ENCODE results near the gene CCDC3.

The CCDC3 gene

DNA sequence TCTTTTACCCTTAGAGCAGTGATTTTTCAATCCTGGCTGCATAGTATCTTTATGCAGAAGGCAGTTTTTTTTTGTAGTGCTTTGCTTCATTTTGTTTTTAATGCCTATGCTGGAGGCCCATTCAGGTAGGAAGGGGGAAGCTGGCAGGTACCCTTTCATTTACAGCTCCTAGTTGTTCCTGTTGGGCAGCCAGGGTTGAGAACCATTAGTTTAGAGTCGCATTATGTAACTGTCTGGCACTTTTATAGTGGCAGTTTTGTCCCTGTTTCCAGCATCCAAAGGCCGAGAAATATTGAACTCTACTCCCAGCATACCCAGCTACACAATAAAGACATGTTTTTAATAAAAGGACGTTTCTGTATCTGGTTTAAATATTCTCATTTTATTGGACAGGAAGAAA, 110.6 kb downstream of the CCDC3 start:
- H3K36me3 ChIP-seq: no peaks in the 10 kb centered on the region
- no peak overlapping the region for H3K27ac ChIP-seq
- no peaks in the 10 kb centered on the region for H3K27me3 ChIP-seq (ENCODE audit: insufficient read depth, low read depth, severe bottlenecking)
- no peaks in the 10 kb centered on the region for H3K9me3 ChIP-seq (ENCODE audit: severe bottlenecking)
- TF ChIP-seq, protein P1, sequence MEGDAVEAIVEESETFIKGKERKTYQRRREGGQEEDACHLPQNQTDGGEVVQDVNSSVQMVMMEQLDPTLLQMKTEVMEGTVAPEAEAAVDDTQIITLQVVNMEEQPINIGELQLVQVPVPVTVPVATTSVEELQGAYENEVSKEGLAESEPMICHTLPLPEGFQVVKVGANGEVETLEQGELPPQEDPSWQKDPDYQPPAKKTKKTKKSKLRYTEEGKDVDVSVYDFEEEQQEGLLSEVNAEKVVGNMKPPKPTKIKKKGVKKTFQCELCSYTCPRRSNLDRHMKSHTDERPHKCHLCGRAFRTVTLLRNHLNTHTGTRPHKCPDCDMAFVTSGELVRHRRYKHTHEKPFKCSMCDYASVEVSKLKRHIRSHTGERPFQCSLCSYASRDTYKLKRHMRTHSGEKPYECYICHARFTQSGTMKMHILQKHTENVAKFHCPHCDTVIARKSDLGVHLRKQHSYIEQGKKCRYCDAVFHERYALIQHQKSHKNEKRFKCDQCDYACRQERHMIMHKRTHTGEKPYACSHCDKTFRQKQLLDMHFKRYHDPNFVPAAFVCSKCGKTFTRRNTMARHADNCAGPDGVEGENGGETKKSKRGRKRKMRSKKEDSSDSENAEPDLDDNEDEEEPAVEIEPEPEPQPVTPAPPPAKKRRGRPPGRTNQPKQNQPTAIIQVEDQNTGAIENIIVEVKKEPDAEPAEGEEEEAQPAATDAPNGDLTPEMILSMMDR (IDR thresholded peaks at IDR 0.05; ENCODE audit: low read depth, low read length): no peak
- no peak overlapping the region for H3K4me3 ChIP-seq (ENCODE audit: low read depth, low read length)
- no peak for DNase-seq

DNA sequence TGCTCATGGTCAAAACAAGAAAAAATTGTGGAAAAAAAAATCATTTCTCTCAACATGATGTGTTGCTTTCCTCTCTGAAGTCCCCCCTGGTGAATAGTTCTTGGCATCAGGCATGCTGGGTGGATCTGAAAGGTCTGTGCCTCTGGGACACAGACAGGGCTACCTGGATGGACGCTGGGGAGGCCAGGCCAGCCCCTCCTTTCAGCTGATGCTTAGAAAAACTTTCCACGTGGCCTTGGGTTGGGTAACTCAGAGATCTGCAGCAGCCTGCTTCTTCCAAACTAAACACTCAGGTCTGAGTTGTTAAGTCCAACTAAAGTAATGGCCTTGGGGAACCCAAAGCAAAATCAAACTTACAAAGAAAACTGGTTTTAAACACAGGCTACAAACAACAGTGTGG, 113.0 kb downstream of the CCDC3 start:
- DNase-seq: no peak
- Histone ChIP-seq H3K9me3 (ENCODE audit: severe bottlenecking) (no peaks in the 10 kb centered on the region), H3K4me3 (ENCODE audit: low read depth, low read length) (no peak overlapping the region), H3K36me3 (no peaks in the 10 kb centered on the region), H3K27me3 (ENCODE audit: insufficient read depth, low read depth, severe bottlenecking) (no peaks in the 10 kb centered on the region), H3K27ac (no peak overlapping the region)
- TF ChIP-seq, protein P1 (IDR thresholded peaks at IDR 0.05; ENCODE audit: low read depth, low read length): no peak

DNA sequence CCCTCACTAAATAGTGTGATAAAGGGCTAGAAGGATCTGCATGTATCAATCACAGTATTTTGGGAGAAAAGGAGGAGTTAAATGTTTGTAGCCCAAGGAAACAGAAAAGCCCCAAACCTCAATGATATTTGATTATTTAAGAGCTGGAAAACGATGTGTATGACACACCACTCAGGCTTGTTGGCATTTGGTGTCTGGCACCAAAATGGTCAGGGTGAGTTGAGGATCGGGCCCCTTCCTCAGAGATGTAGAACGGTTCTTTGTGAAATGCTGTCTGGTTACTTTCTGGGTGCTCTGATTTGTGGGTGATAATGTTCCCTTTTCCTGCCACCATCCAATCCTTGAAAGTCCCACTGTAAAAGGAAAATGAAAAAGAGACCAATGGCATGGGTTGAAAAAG, 113.7 kb downstream of the CCDC3 start:
- H3K36me3 ChIP-seq: no peaks in the 10 kb centered on the region
- no peaks in the 10 kb centered on the region for H3K9me3 ChIP-seq (ENCODE audit: severe bottlenecking)
- TF ChIP-seq, protein P1 (IDR thresholded peaks at IDR 0.05; ENCODE audit: low read depth, low read length): no peak
- H3K4me3 ChIP-seq (ENCODE audit: low read depth, low read length): no peak overlapping the region
- DNase-seq: no peak
- no peak overlapping the region for H3K27ac ChIP-seq
- no peaks in the 10 kb centered on the region for H3K27me3 ChIP-seq (ENCODE audit: insufficient read depth, low read depth, severe bottlenecking)

DNA sequence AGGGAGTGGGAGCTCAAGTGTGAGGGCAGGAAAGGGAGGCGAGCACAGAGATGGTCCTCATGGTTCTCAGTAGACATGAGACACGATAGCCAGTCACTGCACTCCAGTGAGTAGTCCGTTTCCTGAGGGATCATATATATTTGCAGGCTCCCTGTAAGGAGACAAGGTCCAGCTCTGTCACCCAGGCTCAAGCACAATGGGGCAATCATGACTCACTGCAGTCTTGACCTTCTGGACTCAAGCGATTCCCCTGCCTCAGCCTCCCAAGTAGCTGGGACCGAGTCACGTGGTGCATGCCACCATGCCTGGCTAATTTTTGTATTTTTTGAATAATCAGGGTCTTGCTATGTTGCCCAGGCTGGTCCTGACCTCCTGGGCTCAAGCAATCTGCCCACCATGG, 116.7 kb downstream of the CCDC3 start:
- Histone ChIP-seq H3K27ac (no peak overlapping the region), H3K27me3 (ENCODE audit: insufficient read depth, low read depth, severe bottlenecking) (no peaks in the 10 kb centered on the region), H3K9me3 (ENCODE audit: severe bottlenecking) (no peaks in the 10 kb centered on the region), H3K4me3 (ENCODE audit: low read depth, low read length) (no peak overlapping the region), H3K36me3 (no peaks in the 10 kb centered on the region)
- TF ChIP-seq, protein P1 (IDR thresholded peaks at IDR 0.05; ENCODE audit: low read depth, low read length): no peak
- DNase-seq: no peak

DNA sequence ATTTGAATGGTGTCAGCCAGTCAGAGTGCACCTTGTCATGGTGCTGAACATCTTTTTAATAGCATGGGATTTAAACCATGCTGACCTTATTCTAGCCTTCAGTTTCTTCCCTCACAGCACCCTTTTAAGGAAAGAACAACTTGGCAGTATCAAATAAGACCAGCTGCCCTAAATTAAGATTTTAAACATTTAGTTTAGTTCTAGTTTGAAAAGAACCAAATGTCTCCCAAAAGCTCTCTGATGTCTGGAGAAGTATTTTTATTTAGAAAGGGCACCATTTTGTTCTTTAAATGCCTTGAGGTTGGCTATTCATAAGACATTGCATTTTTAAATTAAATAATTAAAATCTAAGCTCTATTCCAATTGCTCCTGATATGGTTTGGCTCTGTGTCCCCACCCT, 121.1 kb downstream of the CCDC3 start:
- no peak overlapping the region for H3K4me3 ChIP-seq (ENCODE audit: low read depth, low read length)
- H3K36me3 ChIP-seq: no peaks in the 10 kb centered on the region
- TF ChIP-seq, protein P1 (IDR thresholded peaks at IDR 0.05; ENCODE audit: low read depth, low read length): no peak
- DNase-seq: no peak
- no peak overlapping the region for H3K27ac ChIP-seq
- H3K27me3 ChIP-seq (ENCODE audit: insufficient read depth, low read depth, severe bottlenecking): no peaks in the 10 kb centered on the region
- H3K9me3 ChIP-seq (ENCODE audit: severe bottlenecking): no peaks in the 10 kb centered on the region

DNA sequence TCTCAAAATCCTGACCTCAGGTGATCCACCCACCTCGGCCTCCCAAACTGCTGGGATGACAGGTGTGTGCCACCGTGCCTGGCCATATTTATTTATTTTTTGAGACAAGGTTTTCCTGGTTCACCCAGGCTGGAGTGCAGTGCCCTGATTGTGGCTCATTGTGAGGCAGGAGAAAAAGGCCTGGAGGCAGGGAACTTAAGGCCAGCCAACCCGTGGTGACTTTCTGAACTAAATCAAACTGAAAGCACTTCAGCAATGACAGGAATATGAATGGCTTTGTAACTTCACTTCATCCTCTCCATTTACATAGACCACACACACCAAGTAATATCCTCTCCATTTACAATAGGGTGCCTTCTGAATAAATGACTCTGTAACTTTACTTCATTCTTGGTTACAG, 124.4 kb downstream of the CCDC3 start:
- TF ChIP-seq, protein P1 (IDR thresholded peaks at IDR 0.05; ENCODE audit: low read depth, low read length): no peak

More for the DNA sequence above, 124.4 kb downstream of the CCDC3 start:
- no peaks in the 10 kb centered on the region for H3K36me3 ChIP-seq
- no peak for DNase-seq
- H3K4me3 ChIP-seq (ENCODE audit: low read depth, low read length): no peak overlapping the region
- no peak overlapping the region for H3K27ac ChIP-seq
- no peaks in the 10 kb centered on the region for H3K9me3 ChIP-seq (ENCODE audit: severe bottlenecking)
- no peaks in the 10 kb centered on the region for H3K27me3 ChIP-seq (ENCODE audit: insufficient read depth, low read depth, severe bottlenecking)

All from WERI-Rb-1 (cell line).